Astrocyte of the spinal cord (primary cell): ENCODE data around the gene SSTR4.

Experiments used
- DNase-seq: peaks from one replicate; pipeline ENCODE4 v3.0.0; 2011; ENCODE audit warnings: low read depth, low spot score
- H3K4me3 ChIP-seq: 2 replicates; pipeline ENCODE4 v1.5.1; 2011; ENCODE audit warnings: low read depth, mild to moderate bottlenecking, low read length, moderate library complexity
- CTCF ChIP-seq: IDR thresholded peaks from 2 replicates; pipeline ENCODE4 v1.5.1; 2012; ENCODE audit warnings: low read depth, mild to moderate bottlenecking, low read length, inconsistent platforms
- in situ Hi-C: cut with HindIII; loops from 2 replicates; pipeline ENCODE4 v1.10.0; 2017; ENCODE audit warnings: low sequenced_read_pairs

SSTR4 gene

GRCh38 chr20:23080521-23080920 lies 45.4 kb downstream of the SSTR4 start:
- in situ Hi-C loops = no loop called here
- no peak for TF ChIP-seq CTCF
- DNase-seq = no peak
- H3K4me3 ChIP-seq = no peak overlapping the region

- no peak overlapping the region for H3K4me3 ChIP-seq
- DNase-seq = no peak
- in situ Hi-C loops = no loop called here
- no peak for TF ChIP-seq CTCF
Measured at GRCh38 chr20:23081263-23081819, 46.2 kb downstream of the SSTR4 start.

GRCh38 chr20:23082846-23083552 lies 47.9 kb downstream of the SSTR4 start:
- TF ChIP-seq CTCF = no peak
- no peak overlapping the region for H3K4me3 ChIP-seq
- in situ Hi-C loops = no loop called here
- no peak for DNase-seq

- H3K4me3 ChIP-seq = no peak overlapping the region
- in situ Hi-C loops = no loop called here
- DNase-seq = no peak
- TF ChIP-seq CTCF = no peak
Measured at GRCh38 chr20:23083553-23084220, 48.6 kb downstream of the SSTR4 start.

GRCh38 chr20:23084282-23084844 lies 49.3 kb downstream of the SSTR4 start:
- no peak for TF ChIP-seq CTCF
- no peak for DNase-seq
- no peak overlapping the region for H3K4me3 ChIP-seq
- in situ Hi-C loops = no loop called here

- no peak for DNase-seq
- no peak for TF ChIP-seq CTCF
- in situ Hi-C loops = no loop called here
- H3K4me3 ChIP-seq = no peak overlapping the region
Measured at GRCh38 chr20:23084845-23085365, 49.8 kb downstream of the SSTR4 start.
